Measurements from ENCODE around the gene CCDC66.

Gene CCDC66

DNA sequence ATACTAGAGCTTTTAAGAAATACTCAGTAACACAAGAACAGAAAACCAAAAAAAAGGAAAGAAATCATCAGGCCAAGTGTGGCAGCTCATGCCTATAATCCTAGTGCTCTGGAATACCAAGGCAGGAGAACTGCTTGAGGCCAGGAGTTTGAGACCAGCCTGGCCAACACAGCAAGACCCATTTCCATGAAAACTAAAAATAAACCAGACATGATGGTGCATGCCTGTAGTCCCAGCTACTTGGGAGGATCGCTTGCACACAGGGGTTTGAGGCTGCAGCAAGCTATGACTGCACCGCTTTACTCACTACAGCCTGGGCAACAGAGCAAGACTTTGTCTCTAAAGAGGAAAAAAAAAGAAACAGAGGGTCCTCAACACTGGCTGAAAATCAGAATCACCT lies 107.8 kb downstream of the CCDC66 start:
- POLR2A ChIA-PET = no interaction called here
- H3K9me3 ChIP-seq (ENCODE audit: control insufficient read depth, insufficient read depth, low read depth, low read length) = no peaks in the 10 kb centered on the region
- CTCF ChIA-PET = interaction anchor here (0.6 kb wide), 1 partner anchor 40 kb away, joined by 3 read pairs; no protein-coding TSS in a partner anchor
- H3K36me3 ChIP-seq (ENCODE audit: control insufficient read depth in 2 of 2, insufficient read depth in 1 of 2, low read length in 2 of 2) = peaks cover 53 to 99% of the 10 kb centered on the region in 2 experiments
- TF ChIP-seq, protein P1, sequence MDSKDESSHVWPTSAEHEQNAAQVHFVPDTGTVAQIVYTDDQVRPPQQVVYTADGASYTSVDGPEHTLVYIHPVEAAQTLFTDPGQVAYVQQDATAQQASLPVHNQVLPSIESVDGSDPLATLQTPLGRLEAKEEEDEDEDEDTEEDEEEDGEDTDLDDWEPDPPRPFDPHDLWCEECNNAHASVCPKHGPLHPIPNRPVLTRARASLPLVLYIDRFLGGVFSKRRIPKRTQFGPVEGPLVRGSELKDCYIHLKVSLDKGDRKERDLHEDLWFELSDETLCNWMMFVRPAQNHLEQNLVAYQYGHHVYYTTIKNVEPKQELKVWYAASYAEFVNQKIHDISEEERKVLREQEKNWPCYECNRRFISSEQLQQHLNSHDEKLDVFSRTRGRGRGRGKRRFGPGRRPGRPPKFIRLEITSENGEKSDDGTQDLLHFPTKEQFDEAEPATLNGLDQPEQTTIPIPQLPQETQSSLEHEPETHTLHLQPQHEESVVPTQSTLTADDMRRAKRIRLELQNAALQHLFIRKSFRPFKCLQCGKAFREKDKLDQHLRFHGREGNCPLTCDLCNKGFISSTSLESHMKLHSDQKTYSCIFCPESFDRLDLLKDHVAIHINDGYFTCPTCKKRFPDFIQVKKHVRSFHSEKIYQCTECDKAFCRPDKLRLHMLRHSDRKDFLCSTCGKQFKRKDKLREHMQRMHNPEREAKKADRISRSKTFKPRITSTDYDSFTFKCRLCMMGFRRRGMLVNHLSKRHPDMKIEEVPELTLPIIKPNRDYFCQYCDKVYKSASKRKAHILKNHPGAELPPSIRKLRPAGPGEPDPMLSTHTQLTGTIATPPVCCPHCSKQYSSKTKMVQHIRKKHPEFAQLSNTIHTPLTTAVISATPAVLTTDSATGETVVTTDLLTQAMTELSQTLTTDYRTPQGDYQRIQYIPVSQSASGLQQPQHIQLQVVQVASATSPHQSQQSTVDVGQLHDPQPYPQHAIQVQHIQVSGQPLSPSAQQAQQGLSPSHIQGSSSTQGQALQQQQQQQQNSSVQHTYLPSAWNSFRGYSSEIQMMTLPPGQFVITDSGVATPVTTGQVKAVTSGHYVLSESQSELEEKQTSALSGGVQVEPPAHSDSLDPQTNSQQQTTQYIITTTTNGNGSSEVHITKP (tag by site-specific recombination; IDR thresholded peaks at IDR 0.05) = no peak
- TF ChIP-seq ZNF121 (tag by site-specific recombination; IDR thresholded peaks at IDR 0.05) = 0 out of 2 replicates have a peak, but pooled peaks have one; percentile 56
- no peaks in the 10 kb centered on the region for H3K4me1 ChIP-seq (ENCODE audit: control insufficient read depth, insufficient read depth, low read length)
- H3K27ac ChIP-seq (ENCODE audit: extremely low read depth, low read depth, low read length) = no peak overlapping the region
- no peak overlapping the region for H3K4me3 ChIP-seq (ENCODE audit: low read depth, low read length)

GRCh38 chr3:56667973-56668579 lies 111.1 kb downstream of the CCDC66 start:
- H3K27ac ChIP-seq (ENCODE audit: extremely low read depth, low read depth, low read length) = no peak overlapping the region
- no peak for TF ChIP-seq ZNF473 (tag by site-specific recombination; IDR thresholded peaks at IDR 0.05)
- TF ChIP-seq ZNF354C (tag by site-specific recombination; IDR thresholded peaks at IDR 0.05; ENCODE audit: borderline replicate concordance, low read depth) = no peak
- no peak for TF ChIP-seq MYNN (tag by site-specific recombination; IDR thresholded peaks at IDR 0.05; ENCODE audit: borderline replicate concordance)
- no peak for TF ChIP-seq ZBTB21 (tag by site-specific recombination; IDR thresholded peaks at IDR 0.05)
- TF ChIP-seq ZXDB (tag by site-specific recombination; IDR thresholded peaks at IDR 0.05) = no peak
- no peak for TF ChIP-seq ZNF335 (tag by site-specific recombination; conservative IDR thresholded peaks at IDR 0.05)
- no peak for TF ChIP-seq TSHZ1 (tag by site-specific recombination; IDR thresholded peaks at IDR 0.05; ENCODE audit: borderline replicate concordance)
- no peak for TF ChIP-seq ZEB2 (tag by site-specific recombination; IDR thresholded peaks at IDR 0.05)
- TF ChIP-seq GLIS2 (tag by site-specific recombination; IDR thresholded peaks at IDR 0.05) = no peak
- H3K4me3 ChIP-seq (ENCODE audit: low read depth, low read length) = no peak overlapping the region
- H3K9me3 ChIP-seq (ENCODE audit: control insufficient read depth, insufficient read depth, low read depth, low read length) = no peaks in the 10 kb centered on the region
- peaks cover 51 to 96% of the 10 kb centered on the region in 2 experiments for H3K36me3 ChIP-seq (ENCODE audit: control insufficient read depth in 2 of 2, insufficient read depth in 1 of 2, low read length in 2 of 2)
- ChIA-PET CTCF (no interaction called here), POLR2A (no interaction called here)
- H3K4me1 ChIP-seq (ENCODE audit: control insufficient read depth, insufficient read depth, low read length) = no peaks in the 10 kb centered on the region

All from HEK293 (cell line).